ENCODE measurements around the gene PLA2G12A. TPM values are rescaled to one million over a fixed set of nuclear protein-coding genes. Genes with fewer than 3 reads are reported as not detected.
A peak's percentile ranks its signal among the peaks of the same experiment; 100 is the strongest.
"Not testable (repeated sequence)": the region's sequence is repeated elsewhere in the genome, so short reads cannot be mapped to it uniquely, and the experiment has no call there.

PLA2G12A gene
- total RNA-seq, 1 donor from 2014 or later, result 7.7 TPM

DNA sequence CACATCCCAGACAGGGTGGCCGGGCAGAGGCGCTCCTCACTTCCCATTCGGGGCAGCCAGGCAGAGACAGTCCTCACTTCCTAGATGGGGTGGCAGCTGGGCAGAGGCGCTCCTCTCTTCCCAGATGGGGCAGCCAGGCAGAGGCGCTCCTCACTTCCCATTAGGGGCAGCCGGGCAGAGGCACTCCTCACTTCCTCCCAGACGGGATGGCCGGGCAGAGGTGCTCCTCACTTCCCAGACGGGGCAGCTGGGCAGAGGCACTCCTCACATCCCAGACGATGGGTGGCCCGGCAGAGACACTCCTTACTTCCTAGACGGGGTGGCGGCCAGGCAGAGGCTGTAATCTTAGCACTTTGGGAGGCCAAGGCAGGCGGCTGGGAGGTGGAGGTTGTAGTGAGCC, 50.9 kb downstream of the PLA2G12A start:
- DNase-seq (ENCODE audit: low read depth in 2 of 2), result not testable (repeated sequence)

- DNase-seq (ENCODE audit: low read depth in 2 of 2), result not testable (repeated sequence)
Measured at GRCh38 chr4:109678472-109678871, 51.4 kb downstream of the PLA2G12A start.

GRCh38 chr4:109676886-109677285, 53.0 kb downstream of the PLA2G12A start:
- no peak for DNase-seq (ENCODE audit: low read depth in 2 of 2)

- DNase-seq (ENCODE audit: low read depth in 2 of 2), result no peak
Measured at GRCh38 chr4:109675843-109676242, 54.0 kb downstream of the PLA2G12A start.

GRCh38 chr4:109675181-109675580, 54.7 kb downstream of the PLA2G12A start:
- DNase-seq (ENCODE audit: low read depth in 2 of 2), result no peak

GRCh38 chr4:109673303-109673702, 56.6 kb downstream of the PLA2G12A start:
- no peak for DNase-seq (ENCODE audit: low read depth in 2 of 2)

DNA sequence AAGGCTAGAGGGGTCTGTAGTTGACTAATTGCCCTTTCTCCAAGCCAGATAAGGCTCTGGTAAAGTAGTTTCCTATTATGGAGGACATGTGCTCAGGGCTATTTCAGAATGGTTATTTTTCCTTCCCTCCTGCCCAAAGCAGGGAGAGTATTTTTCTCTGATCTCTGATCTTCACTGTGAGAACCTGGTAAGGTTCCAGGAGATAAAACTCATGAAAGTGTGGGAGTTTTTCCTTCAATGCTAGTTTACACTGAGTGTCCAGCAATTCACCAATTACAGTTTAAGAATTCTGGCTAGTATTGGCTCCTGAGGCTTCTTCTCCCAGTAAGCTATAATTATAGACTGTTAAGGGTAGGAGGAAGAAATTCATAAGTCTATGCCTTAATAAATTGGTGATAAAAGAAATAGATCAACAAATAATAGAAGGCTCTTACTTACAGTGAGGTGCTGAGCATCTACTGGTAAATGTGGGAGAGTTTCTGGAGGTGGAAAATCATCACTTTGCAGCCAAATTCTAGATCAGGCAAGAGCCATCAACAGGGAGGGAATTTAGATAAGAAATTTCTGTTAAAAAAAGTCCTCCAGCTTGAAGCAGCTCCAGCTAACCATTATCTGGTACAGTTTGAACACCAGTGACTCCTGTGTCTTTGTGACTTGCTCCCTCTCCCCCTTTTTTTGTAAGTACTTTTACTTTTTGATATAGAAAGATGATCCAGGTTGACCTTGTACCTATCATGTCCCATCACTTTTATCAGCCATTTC, 57.5 kb downstream of the PLA2G12A start:
- DNase-seq (ENCODE audit: low read depth in 2 of 2), result no peak

- DNase-seq (ENCODE audit: low read depth in 2 of 2), result no peak
Measured at GRCh38 chr4:109671350-109671749, 58.5 kb downstream of the PLA2G12A start.

DNA sequence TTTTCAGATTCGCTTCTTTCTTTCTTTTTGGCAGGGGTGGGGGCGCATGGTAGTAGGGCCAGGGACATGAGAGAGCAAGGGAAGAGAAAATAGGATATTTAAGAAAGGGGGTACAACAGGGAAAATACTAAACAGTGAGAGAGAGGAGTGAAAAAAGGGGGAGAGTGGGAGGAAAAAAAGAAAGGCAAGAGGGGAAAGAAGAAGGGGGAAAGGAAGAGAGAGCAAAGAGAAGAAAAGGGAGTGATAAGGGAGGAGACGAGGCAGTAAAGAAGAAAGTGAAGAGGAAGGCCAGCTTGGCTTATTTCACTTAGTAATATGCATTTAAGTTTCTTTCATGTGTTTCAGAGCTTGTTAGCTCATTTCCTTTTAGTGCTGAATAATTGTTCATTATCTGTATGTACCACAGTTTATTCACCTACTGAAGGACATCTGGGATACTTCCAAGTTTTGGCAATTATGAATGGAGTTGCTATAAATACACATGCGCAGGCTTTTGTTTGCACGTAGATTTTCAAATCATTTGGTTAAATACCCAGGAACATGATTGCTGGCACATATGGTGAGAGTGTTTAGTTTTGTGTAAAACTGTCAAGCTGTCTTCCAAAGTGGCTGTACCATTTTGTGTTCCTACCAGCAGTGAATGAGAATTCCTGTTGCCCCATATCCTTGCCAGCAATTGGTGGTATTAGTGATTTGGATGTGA, 63.9 kb downstream of the PLA2G12A start:
- peak; percentile 35 to 55 for DNase-seq (ENCODE audit: low read depth in 2 of 2)

GRCh38 chr4:109662771-109663170, 67.1 kb downstream of the PLA2G12A start:
- no peak for DNase-seq (ENCODE audit: low read depth in 2 of 2)

GRCh38 chr4:109662116-109662515, 67.8 kb downstream of the PLA2G12A start:
- no peak for DNase-seq (ENCODE audit: low read depth in 2 of 2)

Other genes with a start within 250 kb of the PLA2G12A start
- gene MCUB, start 169.8 kb downstream of the PLA2G12A start, total RNA-seq, result 34.7 and 55.1 TPM in 2 replicates
- 37.3 and 47.5 TPM in 2 replicates for gene CASP6, start 26.6 kb downstream of the PLA2G12A start, total RNA-seq
- gene CFI, start 71.9 kb upstream of the PLA2G12A start, total RNA-seq, result 26.4 and 38.7 TPM in 2 replicates
- 2.2 TPM in 2 replicates for gene GAR1, start 85.7 kb upstream of the PLA2G12A start, total RNA-seq
- under 0.01 TPM in 1 of 2 replicates, not detected in the other for gene RRH, start 97.9 kb upstream of the PLA2G12A start, total RNA-seq
- under 0.01 TPM in 1 of 2 replicates, not detected in the other for gene LRIT3, start 118.0 kb upstream of the PLA2G12A start, total RNA-seq
- not detected in 2 replicates for gene EGF, start 182.8 kb upstream of the PLA2G12A start, total RNA-seq

Data from lung microvascular endothelial cell (primary cell).